HG02973 (cell line): Measurements from ENCODE around the gene IL18.
"Not testable (repeated sequence)": the region's sequence is repeated elsewhere in the genome, so short reads cannot be mapped to it uniquely, and the experiment has no call there.

ENCODE experiments used
- ATAC-seq: cut with Tn5 transposase; IDR thresholded peaks from one replicate; pipeline ENCODE4 v1.9.1; 2021; ENCODE audit warnings: moderate library complexity; ENCODE audit not compliant: unreplicated experiment

Gene IL18

GRCh38 chr11:112172362-112172994, 8.6 kb upstream of the IL18 start:
- ATAC-seq, result peak; percentile 66

- ATAC-seq, result no peak
Observed at GRCh38 chr11:112167145-112167544, 3.3 kb upstream of the IL18 start, which contains the start of gene TEX12. TEX12 (plus strand) TSS chr11:112167372; CDS start chr11:112169269, 1,897 bp downstream.

GRCh38 chr11:112166562-112166961, 2.7 kb upstream of the IL18 start:
- ATAC-seq, result no peak

GRCh38 chr11:112165049-112165448, 1.2 kb upstream of the IL18 start:
- no peak for ATAC-seq

GRCh38 chr11:112162761-112163546, 940 bp downstream of the IL18 start:
- ATAC-seq, result no peak

- not testable (repeated sequence) for ATAC-seq
Observed at GRCh38 chr11:112162200-112162599, 1.7 kb downstream of the IL18 start.

DNA sequence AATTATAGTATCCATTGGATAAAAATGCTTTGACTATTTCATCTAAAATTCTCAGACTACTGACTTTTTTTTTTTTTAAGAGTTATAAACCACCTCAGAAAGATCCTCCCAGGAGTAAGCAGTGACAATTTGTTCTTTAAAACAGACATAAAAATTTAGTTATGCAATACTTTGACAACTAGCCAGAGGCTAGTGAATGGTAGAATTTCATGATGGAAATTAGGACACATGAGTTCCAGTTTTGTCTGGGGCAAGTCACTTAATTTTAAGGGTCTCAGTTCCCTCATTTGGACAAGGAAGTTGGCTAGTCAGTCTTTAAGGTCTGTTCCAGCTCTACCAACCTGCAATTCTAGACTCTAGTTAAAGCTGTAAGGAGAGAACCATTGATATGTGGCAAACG, 2.9 kb downstream of the IL18 start:
- ATAC-seq, result no peak

- no peak for ATAC-seq
Observed at GRCh38 chr11:112160091-112160848, 3.6 kb downstream of the IL18 start.

DNA sequence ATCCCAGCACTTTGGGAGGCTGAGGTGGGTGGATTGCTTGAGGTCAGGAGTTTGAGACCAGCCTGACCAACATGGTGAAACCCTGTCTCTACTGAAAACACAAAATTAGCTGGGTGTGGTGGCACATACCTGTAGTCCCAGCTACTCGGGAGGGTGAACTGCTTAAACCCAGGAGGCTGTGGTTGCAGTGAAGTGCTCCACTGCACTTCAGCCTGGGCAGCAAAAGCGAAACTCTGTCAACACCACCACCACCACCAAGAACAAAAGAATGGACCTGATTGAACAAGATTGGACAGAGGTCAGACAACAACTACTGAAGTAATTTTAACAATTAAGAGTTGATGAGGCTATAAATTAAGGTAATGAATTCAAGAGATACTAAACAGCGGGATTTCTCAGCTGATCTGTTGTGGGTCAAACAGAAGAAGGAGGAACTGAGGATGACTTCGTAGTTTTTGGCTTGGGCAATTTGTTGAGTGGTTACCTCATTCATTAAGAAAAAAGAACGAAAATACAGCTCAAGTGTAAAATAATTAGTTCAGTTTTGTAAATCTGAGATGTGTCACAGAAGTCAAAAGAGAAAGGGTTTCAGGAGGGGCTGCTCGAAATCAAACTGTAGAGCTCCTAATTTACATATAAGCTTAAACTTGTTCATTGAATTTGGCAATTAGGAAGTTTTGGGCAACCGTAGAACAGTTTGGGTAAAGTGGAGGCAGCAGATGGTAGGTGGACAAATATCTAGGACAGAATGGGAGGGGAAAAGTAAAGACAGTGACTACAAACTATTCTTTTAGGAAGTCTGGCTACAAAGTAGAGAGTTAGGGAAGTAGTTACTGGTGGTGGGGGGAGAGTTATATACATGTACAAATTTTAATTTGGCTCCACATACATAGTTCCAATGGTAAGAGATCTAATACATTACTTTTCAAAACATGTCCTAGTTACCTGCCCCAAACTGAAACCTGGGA, 4.5 kb downstream of the IL18 start:
- no peak for ATAC-seq

DNA sequence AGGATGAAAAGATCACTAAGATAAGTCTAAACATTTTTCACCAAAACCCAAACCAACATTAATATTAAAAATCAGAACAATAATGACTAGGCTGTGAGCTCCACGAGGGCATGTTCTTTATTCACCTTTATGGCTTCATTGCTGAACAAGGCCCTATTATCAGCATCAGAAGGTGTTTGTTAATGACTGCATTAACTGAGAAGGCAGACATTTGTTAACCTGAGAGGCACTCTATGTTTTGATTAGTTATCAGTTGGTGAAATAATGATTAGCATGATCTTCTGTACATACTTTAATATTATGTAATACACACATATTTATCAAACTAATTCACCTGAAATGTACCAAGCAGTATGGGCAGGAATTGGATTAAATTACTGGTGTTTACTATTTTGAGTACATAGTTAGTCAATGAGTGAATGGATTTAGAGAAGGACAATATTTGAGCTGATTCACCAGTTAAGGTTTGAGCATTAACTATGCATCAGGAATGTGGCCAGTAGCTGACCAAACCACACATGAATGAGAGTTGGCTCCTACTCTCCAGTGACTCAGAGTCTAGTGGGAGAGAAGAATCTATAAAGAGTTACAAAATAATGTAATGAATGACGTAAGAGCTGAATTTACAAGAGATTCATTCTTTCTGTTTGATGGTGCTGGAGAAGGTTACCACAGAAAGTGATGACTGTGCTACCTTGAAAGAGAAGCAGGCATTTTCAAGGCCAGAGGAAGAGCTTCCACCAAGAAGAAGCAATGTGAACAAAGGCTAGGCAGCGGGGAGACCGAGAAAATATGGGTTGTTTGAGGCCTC, 6.7 kb downstream of the IL18 start:
- ATAC-seq, result no peak

DNA sequence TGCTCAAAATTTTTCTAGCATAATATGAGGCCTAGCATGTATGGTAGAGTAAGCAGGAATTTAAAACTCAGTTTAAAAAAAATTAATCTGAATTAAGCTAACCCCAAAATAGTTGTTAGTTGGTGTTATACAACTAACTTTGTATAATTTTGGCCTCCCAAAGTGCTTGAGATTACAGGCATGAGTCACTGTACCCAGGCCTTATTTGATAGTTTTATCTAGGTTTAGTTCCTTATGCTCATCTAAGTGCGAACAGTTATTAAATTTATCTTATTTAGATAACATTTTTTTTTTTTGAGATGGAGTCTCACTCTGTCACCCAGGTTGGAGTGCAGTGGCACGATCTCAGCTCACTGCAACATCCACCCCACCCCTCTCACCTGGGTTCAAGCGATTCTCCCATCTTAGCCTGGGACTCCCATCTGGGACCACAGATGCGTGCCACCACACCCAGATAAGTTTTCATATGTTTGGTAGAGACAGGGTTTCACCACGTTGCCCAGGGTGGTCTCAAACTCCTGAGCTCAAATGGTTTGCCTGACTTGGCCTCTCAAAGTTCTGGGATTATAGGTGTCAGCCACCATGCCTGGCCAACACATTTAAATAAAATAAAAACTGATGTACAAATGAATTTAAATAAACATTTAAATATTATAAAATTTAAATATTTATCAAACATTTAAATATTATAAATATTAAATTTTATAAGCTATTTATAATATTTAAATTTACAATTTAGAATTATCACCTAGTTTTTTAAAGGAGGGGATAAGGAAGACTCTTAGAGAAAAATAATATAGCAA, 7.5 kb downstream of the IL18 start:
- no peak for ATAC-seq

- ATAC-seq, result no peak
Observed at GRCh38 chr11:112150517-112150916, 13.4 kb downstream of the IL18 start.

GRCh38 chr11:112143597-112143996, 20.3 kb downstream of the IL18 start:
- no peak for ATAC-seq

- no peak for ATAC-seq
Observed at GRCh38 chr11:112134473-112134872, 29.4 kb downstream of the IL18 start.

DNA sequence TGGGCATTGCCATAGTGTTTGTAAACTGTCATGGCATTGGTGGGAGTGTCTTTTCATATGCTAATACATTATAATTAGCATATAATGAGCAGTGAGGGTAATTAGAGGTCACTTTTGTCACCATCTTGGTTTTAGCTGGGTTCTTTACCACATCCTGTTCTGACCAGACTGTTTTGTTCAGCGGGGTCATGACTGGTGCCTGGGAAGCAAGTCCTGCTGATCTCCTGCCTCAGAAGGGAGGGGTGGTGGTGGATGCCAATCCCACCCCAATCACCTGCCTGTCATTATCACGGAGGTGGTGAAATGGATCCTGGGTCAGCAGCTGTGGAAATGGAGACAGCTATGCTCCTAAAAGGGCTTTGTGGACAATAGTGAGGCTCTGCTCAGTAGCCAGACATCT, 31.2 kb downstream of the IL18 start:
- no peak for ATAC-seq

DNA sequence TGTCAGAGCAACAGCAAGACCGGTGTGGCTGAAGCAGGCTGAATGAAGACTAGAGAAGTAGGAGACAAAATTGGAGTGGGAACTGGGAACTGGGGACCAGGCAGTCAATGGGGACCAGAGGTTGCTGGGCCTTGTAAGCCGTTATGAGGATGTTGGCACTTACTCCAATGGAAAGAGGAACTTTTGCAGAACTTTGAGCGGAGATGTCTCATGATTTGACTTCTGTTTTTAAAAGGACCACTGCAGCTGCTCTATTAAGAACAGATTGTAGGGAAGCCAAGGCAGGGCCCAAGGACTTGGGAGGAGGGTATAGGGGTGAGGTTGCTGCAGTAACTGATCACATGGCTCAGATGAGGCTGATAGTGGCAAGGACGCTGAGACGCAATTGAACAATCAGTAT, 34.2 kb downstream of the IL18 start:
- no peak for ATAC-seq

DNA sequence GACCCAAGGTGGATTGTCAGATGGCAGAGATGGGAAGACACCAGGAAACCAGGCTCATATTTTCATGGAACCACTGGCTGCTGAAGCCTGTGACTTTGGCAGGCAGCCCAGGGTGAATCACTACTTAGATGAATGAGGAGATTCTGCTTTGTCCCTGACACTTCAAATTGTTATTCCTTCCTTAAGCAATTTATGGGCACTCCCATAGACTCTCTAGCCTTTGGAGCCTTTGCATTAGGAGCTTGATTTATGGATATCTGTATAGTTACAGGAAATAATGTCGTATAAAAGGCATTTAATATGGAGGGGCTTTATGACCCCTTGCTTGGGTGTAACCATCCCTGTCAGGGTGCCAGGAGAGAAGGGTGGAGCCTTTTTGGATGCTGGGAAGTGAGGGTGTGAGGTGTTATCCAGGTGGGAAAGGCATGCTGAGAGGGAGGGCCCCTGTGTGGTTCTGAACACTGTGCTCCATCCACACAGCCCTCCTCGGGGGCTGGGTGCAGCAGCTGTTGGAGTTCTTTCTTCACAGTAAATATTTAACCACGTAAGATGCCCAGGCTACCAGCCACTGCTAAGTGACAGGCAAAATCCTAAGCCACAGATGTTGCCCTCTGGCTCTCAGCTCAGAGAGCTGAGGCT, 35.3 kb downstream of the IL18 start:
- no peak for ATAC-seq

DNA sequence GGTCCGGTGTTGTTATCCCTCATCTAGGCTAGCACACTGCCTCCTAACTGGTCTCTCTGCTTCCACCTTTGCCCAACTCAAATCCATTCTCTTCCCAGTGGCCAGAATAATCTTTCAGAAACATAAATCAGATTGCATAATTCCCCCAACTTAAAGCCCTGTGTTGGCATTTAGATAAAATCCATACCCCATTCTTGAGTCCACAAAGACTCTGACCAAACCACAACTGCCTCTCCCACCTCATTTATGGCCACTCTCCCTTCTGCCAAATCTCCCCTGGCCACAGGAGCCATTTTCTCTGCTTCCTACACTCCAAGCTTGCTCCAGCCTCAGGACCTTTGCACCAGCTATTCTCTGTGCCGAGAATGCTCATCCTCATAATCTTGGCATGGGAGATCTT, 36.8 kb downstream of the IL18 start:
- no peak for ATAC-seq

DNA sequence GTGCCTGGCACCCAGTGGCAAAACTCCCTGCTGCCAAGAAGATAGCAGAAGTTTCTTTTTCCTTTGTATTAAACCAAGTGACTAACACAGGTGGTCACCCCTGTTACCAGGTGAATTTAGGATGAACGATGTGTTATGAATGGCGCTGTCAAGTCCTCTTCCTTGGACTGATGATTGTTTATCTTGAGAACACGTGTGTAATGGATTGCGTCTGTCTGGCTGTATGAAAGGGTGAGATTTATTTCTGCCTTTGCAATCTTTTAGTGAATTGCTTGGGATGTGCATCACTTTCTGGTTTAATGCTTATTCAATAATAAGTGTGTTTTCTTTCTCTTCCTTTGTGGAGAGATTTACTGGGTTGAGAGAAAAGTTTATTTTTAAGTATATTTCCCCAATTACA, 40.8 kb downstream of the IL18 start:
- no peak for ATAC-seq
